GM19035 (cell line): ENCODE measurements around the gene NPHP4.

Source experiments
- ATAC-seq: cut with Tn5 transposase; IDR thresholded peaks from one replicate; pipeline ENCODE4 v1.9.1; 2021; ENCODE audit not compliant: unreplicated experiment

Gene NPHP4

DNA sequence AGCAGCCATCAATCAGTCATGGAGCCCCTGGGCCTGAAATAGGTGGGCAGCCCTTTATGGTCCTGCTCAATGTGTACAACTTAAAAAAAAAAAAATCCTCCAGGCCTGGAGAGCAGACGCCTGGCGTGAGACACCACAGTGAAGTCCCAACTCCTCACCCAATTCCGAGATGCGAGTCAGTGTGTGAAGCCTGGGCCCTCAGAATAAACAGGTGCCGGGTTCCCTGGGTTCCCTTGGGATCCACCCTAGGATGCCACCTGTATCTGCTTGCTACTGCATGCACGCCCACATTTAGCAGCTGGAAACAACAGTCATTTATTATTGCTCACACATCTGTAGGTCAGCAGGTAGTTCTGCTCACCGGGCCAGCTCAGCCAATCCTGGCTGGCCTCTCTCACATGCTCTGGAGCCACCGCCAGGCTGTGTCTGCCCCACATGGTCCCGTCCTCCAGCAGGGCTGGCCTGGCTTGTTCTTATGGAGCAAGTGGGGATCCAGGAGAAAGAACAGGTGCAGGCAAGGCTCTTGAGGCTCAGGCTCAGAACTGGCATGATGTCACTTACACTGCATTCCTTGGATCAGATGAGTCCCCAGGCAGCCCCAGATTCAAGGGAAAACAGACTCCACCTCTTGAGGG, 172.7 kb downstream of the NPHP4 start:
- no peak for ATAC-seq

DNA sequence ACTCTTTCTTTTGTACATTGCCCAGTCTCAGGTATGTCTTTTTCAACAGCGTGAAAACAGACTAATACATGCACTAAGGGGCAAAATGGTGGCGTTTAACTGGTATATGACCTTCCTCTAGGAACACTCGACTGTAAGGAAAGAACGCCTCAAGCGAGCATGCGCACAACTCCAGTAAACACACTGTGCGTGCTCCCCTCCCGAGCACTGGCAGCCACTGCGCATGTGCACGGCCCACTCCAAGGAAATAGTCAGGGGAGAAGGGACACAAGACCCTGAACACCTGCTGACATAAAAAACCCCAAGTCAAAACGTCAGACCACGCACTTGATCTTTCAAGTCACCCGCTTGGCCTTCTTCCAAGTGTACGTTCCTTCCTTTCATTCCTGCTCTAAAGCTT, 173.5 kb downstream of the NPHP4 start:
- no peak for ATAC-seq

DNA sequence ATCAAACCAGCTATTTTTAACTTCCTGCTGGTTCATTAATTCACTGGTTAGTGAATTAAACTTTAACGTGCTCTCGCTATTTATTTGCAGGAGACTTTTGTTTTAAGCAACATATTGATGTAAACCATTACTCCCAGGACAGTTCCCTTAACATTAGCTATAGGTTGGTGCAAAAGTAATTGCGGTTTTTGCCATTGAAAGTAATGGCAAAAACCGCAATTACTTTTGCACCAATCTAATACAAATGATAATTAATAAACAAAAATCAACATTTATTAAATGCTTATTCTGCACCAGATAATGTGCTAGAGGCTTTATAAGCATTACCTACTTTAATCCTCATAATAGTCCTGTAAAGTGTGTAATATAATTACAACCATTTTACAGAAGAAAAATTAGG, 176.5 kb downstream of the NPHP4 start:
- no peak for ATAC-seq

DNA sequence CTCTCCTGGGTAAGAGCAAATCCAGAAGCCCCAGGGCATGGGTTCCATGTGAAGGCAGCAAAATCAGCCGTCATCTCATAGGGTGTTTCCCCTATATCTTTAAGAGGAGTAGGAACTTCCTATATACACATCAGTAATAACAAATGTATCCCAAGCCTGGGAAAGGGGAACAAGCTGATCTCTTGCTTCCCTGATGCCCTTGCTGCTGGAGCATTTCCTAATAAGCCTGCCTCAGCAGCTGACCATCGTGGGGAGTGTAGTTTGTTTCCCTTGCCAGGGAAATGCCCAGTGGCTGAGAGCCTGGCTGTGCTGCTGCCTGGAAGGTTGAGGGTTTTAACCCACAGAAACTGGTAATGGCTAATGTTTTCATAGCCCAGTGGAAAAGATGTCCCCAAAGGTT, 177.0 kb downstream of the NPHP4 start:
- no peak for ATAC-seq

DNA sequence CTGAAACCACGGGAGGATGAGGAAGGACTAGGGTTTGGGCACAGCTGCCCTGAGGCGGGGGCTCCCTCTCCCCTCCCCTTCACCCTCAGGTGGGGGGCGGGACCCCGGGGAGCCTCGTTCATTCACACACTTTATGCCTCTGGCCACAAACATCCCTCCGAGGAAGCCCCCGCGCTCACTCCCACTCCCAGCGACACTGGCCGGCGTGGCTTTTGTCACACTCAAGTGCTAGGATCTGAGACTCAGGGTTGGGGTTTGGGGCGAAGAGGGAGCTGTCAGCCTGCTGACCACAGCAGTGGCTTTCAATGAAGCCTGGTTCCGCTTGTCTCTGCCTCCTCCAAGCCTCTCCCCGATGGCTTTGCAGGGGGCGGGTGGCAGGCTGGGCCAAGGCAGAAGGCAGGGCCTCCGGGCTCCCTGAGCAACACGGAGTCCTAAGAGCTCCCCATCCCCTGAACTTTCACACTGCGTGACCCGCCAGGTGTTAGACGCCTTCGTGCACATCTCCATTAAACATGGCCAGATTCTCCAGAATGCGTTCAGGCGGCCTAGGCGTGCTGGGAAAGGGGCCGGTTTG, 178.1 kb downstream of the NPHP4 start:
- no peak for ATAC-seq

DNA sequence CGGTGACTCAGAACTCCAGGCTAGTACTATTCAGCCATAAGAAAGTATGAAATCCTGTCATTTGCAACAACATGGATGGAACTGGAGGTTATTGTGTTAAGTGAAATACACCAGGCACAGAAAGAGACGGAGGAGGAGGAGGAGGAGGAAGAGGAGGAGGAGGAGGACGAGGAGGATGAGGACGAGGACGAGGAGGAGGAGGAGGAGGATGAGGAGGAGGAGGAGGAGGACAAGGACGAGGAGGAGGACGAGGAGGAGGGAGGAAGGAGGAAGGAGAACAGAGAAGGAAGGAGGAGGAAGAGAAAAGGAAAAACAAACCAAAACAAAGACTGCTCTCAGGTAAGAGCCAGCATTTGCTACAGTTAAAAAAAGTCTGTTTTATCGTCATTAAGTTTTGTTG, 178.7 kb downstream of the NPHP4 start:
- ATAC-seq, result no peak
